Astrocyte (in vitro differentiated cells and primary cell): ENCODE data around the gene TUBA3C. TPM values are rescaled to one million over a fixed set of nuclear protein-coding genes. Genes with fewer than 3 reads are reported as not detected.

Source experiments
- DNase-seq: peaks from one replicate; pipeline ENCODE4 v3.0.0-alpha.2; 2010; ENCODE audit warnings: low read depth
- FAIRE-seq: peaks from 2 replicates; lab custom pipeline; 2011; peaks lifted over from hg19 to GRCh38; lab: Jason Lieb, UNC
- H2AFZ ChIP-seq: 2 replicates; pipeline ENCODE4 v1.6.0; 2012; ENCODE audit warnings: low read depth, low read length, inconsistent platforms
- H3K27ac ChIP-seq: 2 replicates; pipeline ENCODE4 v1.5.1; 2011; ENCODE audit warnings: low read depth, low read length, inconsistent platforms
- H3K27me3 ChIP-seq: 2 replicates; pipeline ENCODE4 v1.6.0; 2011; ENCODE audit warnings: low read length, inconsistent platforms; ENCODE audit not compliant: insufficient read depth
- H3K36me3 ChIP-seq: 2 replicates; pipeline ENCODE4 v1.5.1; 2011; ENCODE audit warnings: low read length, inconsistent platforms; ENCODE audit not compliant: insufficient read depth
- H3K4me1 ChIP-seq: 2 replicates; pipeline ENCODE4 v1.5.1; 2011; ENCODE audit warnings: low read length, inconsistent platforms; ENCODE audit not compliant: insufficient read depth
- H3K4me2 ChIP-seq: 2 replicates; pipeline ENCODE4 v1.6.0; 2012; ENCODE audit warnings: low read length, inconsistent platforms
- H3K4me3 ChIP-seq: 2 replicates; pipeline ENCODE4 v1.5.1; 2011; ENCODE audit warnings: low read depth, mild to moderate bottlenecking, low read length, inconsistent platforms; ENCODE audit not compliant: insufficient read depth
- H3K79me2 ChIP-seq: 2 replicates; pipeline ENCODE4 v1.6.0; 2012; ENCODE audit warnings: mild to moderate bottlenecking, low read length, inconsistent platforms; ENCODE audit not compliant: insufficient read depth
- H3K9ac ChIP-seq: 2 replicates; pipeline ENCODE4 v1.6.0; 2012; ENCODE audit warnings: mild to moderate bottlenecking, low read length, inconsistent platforms
- H3K9me3 ChIP-seq: 2 replicates; pipeline ENCODE4 v1.5.1; 2012; ENCODE audit warnings: low read depth, mild to moderate bottlenecking, low read length, inconsistent platforms; ENCODE audit not compliant: insufficient read depth
- H4K20me1 ChIP-seq: 2 replicates; pipeline ENCODE4 v1.6.0; 2012; ENCODE audit warnings: low read length, inconsistent platforms; ENCODE audit not compliant: insufficient read depth
- H3K27ac Mint-ChIP-seq: one replicate; pipeline ENCODE4 v1.8.0; 2021; ENCODE audit warnings: mild to moderate bottlenecking, mixed read lengths; ENCODE audit not compliant: unreplicated experiment
- H3K27me3 Mint-ChIP-seq: one replicate; pipeline ENCODE4 v1.8.0; 2021; ENCODE audit warnings: low read depth, mixed read lengths; ENCODE audit not compliant: unreplicated experiment
- H3K36me3 Mint-ChIP-seq: one replicate; pipeline ENCODE4 v1.8.0; 2021; ENCODE audit warnings: low read depth, mixed read lengths; ENCODE audit not compliant: unreplicated experiment
- H3K4me1 Mint-ChIP-seq: one replicate; pipeline ENCODE4 v1.8.0; 2021; ENCODE audit warnings: low read depth, mixed read lengths; ENCODE audit not compliant: unreplicated experiment
- H3K4me3 Mint-ChIP-seq: one replicate; pipeline ENCODE4 v1.8.0; 2021; ENCODE audit warnings: mild to moderate bottlenecking, moderate library complexity, mixed read lengths; ENCODE audit not compliant: unreplicated experiment
- H3K9me3 Mint-ChIP-seq: one replicate; pipeline ENCODE4 v1.8.0; 2021; ENCODE audit warnings: mild to moderate bottlenecking, mixed read lengths; ENCODE audit not compliant: unreplicated experiment
- EZH2 ChIP-seq: IDR thresholded peaks from 2 replicates; pipeline ENCODE4 v1.6.1; 2012; ENCODE audit warnings: mild to moderate bottlenecking, low read length, inconsistent platforms; ENCODE audit not compliant: insufficient read depth
- total RNA-seq: library from RNA; stranded (reverse); gene quantifications from 2 replicates; pipeline ENCODE4 v1.2.1, GENCODE V29; 2021
- TF ChIP-seq, protein P1 (sequence below): IDR thresholded peaks from 2 replicates; pipeline ENCODE4 v1.5.1; 2011; ENCODE audit warnings: low read depth, mild to moderate bottlenecking, inconsistent platforms, low read length, moderate library complexity; ENCODE audit not compliant: insufficient read depth

TUBA3C gene
- total RNA-seq, 1 donor from 2014 or later = not detected

DNA sequence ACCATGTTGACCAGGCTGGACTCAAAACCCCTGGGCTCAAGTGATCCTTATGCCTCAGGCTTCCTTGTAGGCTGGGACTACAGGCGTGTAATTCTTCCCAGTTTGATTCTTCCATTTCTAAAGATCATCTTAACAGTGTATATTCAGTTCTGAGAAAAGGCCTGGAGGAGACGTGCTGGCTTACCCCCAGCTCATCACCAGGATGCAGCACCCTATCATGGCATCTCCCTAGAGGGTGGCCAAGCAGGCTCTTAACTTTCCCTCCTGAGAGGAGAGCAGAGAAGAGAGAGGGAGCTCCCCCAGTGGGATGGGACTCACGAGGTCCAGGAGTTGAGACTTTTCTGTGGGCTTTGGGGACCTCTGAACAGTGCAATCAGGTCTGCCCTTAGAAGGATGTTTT is 2.1 kb upstream of the TUBA3C start:
- Histone ChIP-seq H2AFZ (no peak overlapping the region), H3K79me2 (no peaks in the 10 kb centered on the region), H3K9ac (no peak overlapping the region), H4K20me1 (no peaks in the 10 kb centered on the region), H3K4me3 (no peak overlapping the region), H3K4me1 (no peaks in the 10 kb centered on the region), H3K9me3 (peaks cover 8% of the 10 kb centered on the region), H3K27me3 (no peaks in the 10 kb centered on the region), H3K27ac (no peak overlapping the region), H3K4me2 (no peak overlapping the region), H3K36me3 (no peaks in the 10 kb centered on the region)
- DNase-seq = no peak
- TF ChIP-seq, protein P1, sequence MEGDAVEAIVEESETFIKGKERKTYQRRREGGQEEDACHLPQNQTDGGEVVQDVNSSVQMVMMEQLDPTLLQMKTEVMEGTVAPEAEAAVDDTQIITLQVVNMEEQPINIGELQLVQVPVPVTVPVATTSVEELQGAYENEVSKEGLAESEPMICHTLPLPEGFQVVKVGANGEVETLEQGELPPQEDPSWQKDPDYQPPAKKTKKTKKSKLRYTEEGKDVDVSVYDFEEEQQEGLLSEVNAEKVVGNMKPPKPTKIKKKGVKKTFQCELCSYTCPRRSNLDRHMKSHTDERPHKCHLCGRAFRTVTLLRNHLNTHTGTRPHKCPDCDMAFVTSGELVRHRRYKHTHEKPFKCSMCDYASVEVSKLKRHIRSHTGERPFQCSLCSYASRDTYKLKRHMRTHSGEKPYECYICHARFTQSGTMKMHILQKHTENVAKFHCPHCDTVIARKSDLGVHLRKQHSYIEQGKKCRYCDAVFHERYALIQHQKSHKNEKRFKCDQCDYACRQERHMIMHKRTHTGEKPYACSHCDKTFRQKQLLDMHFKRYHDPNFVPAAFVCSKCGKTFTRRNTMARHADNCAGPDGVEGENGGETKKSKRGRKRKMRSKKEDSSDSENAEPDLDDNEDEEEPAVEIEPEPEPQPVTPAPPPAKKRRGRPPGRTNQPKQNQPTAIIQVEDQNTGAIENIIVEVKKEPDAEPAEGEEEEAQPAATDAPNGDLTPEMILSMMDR = no peak
- no peak for TF ChIP-seq EZH2
- peaks cover 17% of the 10 kb centered on the region for H3K9me3 Mint-ChIP-seq
- H3K27ac Mint-ChIP-seq = no peak overlapping the region
- no peak overlapping the region for H3K4me3 Mint-ChIP-seq
- H3K36me3 Mint-ChIP-seq = no peaks in the 10 kb centered on the region
- no peak for FAIRE-seq
- H3K4me1 Mint-ChIP-seq = no peaks in the 10 kb centered on the region
- H3K27me3 Mint-ChIP-seq = no peaks in the 10 kb centered on the region

DNA sequence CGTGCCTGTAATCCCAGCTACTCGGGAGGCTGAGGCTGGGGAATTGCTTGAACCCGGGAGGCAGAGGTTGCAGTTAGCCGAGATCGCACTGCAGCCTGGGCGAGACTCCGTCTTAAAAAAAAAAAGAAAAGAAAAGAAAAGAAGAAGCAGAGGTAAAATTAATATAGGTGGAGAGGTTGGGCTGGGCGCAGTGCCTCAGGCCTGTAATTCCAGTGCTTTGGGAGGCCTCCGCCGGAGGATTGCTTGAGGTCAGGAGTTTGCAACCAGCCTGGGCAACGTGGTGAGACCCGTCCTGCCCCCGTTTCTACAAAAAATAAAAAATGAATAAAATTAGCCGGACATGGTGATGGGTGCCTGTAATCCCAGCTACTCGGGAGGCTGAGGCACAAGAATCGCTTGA is 912 bp upstream of the TUBA3C start:
- H3K27me3 Mint-ChIP-seq = no peaks in the 10 kb centered on the region
- Histone ChIP-seq H3K4me2 (no peak overlapping the region), H3K4me1 (no peaks in the 10 kb centered on the region), H3K27me3 (no peaks in the 10 kb centered on the region), H4K20me1 (no peaks in the 10 kb centered on the region), H2AFZ (no peak overlapping the region), H3K4me3 (no peak overlapping the region), H3K36me3 (no peaks in the 10 kb centered on the region), H3K27ac (no peak overlapping the region), H3K9ac (no peak overlapping the region), H3K79me2 (no peaks in the 10 kb centered on the region), H3K9me3 (peaks cover 12% of the 10 kb centered on the region)
- TF ChIP-seq, protein P1 = no peak
- no peak for TF ChIP-seq EZH2
- no peak overlapping the region for H3K4me3 Mint-ChIP-seq
- DNase-seq (no peak), FAIRE-seq (no peak)
- H3K36me3 Mint-ChIP-seq = no peaks in the 10 kb centered on the region
- peaks cover 22% of the 10 kb centered on the region for H3K9me3 Mint-ChIP-seq
- no peak overlapping the region for H3K27ac Mint-ChIP-seq
- H3K4me1 Mint-ChIP-seq = no peaks in the 10 kb centered on the region

DNA sequence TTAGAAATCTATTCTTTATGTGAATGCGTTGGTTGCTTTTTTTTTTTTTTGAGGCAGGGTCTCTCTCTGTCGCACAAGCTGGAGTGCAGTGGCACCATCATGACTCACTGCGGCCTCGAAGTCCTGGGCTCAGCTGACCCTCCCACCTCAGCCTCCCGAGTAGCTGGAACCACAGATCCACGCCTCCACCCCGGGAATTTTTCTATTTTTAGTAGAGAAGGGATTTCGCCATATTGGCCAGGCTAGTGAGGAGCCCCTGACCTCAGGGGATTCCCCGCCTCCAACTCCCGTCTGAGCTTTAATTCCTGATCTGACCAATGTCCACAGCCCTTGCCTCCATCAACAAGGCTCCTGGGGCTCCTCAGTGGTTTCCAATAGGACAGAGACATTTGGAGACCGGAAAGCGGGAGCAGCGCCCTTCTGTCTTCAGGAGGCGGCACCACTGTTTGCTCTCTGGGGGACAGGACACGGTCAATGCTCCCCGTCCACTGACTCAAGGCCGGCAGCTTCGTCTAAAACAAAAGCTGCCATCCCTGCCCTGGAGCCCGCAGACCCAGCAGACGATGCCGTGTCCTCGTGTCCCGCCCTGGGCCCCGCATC is 503 bp downstream of the TUBA3C start:
- H3K27ac Mint-ChIP-seq = no peak overlapping the region
- TF ChIP-seq, protein P1 = no peak
- no peak for TF ChIP-seq EZH2
- H3K36me3 Mint-ChIP-seq = no peaks in the 10 kb centered on the region
- Histone ChIP-seq H3K4me3 (no peak overlapping the region), H3K4me1 (no peaks in the 10 kb centered on the region), H3K36me3 (no peaks in the 10 kb centered on the region), H4K20me1 (no peaks in the 10 kb centered on the region), H3K9ac (no peak overlapping the region), H3K4me2 (no peak overlapping the region), H3K27ac (no peak overlapping the region), H3K79me2 (no peaks in the 10 kb centered on the region), H3K9me3 (peaks cover 15% of the 10 kb centered on the region), H3K27me3 (no peaks in the 10 kb centered on the region), H2AFZ (no peak overlapping the region)
- no peak for FAIRE-seq
- no peak for DNase-seq
- no peak overlapping the region for H3K4me3 Mint-ChIP-seq
- H3K4me1 Mint-ChIP-seq = no peaks in the 10 kb centered on the region
- H3K9me3 Mint-ChIP-seq = peaks cover 22% of the 10 kb centered on the region
- H3K27me3 Mint-ChIP-seq = no peaks in the 10 kb centered on the region
